GM12873 (cell line): ENCODE measurements around the gene ZSCAN1.

Experiments used
- CTCF ChIP-seq: IDR thresholded peaks from 2 replicates; pipeline ENCODE4 v1.5.1; 2012; ENCODE audit warnings: low read depth, mild to moderate bottlenecking, moderate library complexity, low read length, control low read depth; ENCODE audit not compliant: insufficient read depth; ENCODE audit errors: missing control alignments

ZSCAN1 gene

GRCh38 chr19:58024661-58025060, 9.2 kb upstream of the ZSCAN1 start:
- TF ChIP-seq CTCF = no peak

- TF ChIP-seq CTCF = no peak
These were observed 610 bp downstream of the ZSCAN1 start for GRCh38 chr19:58034477-58034793.

GRCh38 chr19:58035863-58036262, 2.0 kb downstream of the ZSCAN1 start:
- no peak for TF ChIP-seq CTCF

- no peak for TF ChIP-seq CTCF
These were observed 4.3 kb downstream of the ZSCAN1 start for GRCh38 chr19:58037927-58038687.

GRCh38 chr19:58038688-58039204, 4.9 kb downstream of the ZSCAN1 start:
- no peak for TF ChIP-seq CTCF

- no peak for TF ChIP-seq CTCF
These were observed 7.1 kb downstream of the ZSCAN1 start for GRCh38 chr19:58040751-58041525.
